GM19463 (cell line): ENCODE data around the gene CSTF1.
"Not testable (repeated sequence)": the region's sequence is repeated elsewhere in the genome, so short reads cannot be mapped to it uniquely, and the experiment has no call there.

Source experiments
- ATAC-seq: cut with Tn5 transposase; IDR thresholded peaks from one replicate; pipeline ENCODE4 v1.9.1; 2021; ENCODE audit warnings: mild to moderate bottlenecking, moderate library complexity; ENCODE audit not compliant: unreplicated experiment

Gene CSTF1

DNA sequence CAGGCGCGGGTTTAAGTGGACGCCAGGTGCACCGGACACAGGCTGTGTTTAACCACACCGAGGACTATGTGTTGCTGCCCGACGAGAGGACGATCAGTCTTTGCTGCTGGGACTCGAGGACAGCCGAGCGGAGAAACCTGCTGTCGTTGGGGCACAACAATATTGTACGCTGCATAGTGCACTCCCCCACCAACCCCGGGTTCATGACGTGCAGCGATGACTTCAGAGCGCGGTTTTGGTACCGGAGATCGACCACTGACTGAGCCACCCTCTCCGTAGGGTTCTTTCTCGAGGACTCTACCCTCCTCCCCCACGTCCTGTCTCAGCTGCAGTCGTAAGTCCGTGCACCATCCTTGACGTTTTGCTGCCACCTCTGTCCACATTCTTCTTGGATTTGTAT is 11.0 kb downstream of the CSTF1 start:
- ATAC-seq = no peak

DNA sequence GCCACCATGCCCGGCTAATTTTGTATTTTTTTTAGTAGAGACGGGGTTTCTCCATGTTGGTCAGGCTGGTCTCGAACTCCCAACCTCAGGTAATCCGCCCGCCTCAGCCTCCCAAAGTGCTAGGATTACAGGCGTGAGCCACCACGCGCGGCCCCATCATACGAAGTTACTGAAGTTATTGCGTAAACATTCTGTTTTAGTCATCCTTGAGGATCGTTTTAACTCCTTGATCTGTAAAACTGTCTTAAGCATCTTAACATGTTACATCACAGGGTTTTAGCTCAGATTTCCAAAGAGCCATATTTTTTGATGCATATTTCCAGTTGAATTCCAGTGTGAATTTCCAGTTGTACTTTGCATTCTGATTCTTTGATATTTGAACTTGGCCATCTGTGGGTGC is 12.9 kb downstream of the CSTF1 start:
- ATAC-seq = not testable (repeated sequence)

DNA sequence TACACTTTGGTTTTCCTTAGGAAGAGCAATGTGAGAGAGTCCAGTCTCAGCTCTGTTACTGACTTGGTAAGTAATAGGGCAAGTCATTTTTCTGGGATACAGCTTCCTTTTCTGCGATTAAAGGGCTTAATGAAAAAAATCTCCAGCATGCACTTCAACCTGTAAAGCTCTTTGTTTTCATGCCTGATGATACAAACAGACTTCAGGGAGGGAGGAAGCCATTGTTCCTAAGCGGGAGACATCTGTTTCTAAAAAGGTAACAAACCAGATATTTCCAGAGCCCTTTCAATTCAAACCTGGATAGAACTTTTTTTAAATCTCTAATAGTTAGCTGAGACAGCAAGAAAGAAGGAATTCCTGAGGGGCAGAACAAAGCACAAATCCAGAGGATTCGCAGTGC is 14.5 kb downstream of the CSTF1 start:
- ATAC-seq = no peak

DNA sequence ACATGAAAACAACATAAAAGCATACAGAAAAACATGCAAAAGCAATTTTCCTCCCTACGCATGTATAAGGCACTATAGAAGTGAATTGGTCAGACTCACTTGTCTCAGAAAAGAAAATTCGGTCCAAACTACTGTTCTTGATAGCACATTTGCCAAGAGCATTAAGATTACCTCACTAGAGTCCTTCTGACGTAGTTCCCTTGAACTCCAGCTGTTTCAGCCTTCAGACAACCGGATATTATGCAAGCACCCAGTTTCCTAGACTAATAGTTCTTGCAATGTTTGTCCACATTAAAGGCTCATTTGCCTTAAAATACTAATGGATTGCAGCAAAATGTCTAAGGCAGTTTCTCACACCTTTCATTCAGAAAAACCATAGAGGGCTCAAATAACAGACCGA is 17.1 kb downstream of the CSTF1 start:
- no peak for ATAC-seq

DNA sequence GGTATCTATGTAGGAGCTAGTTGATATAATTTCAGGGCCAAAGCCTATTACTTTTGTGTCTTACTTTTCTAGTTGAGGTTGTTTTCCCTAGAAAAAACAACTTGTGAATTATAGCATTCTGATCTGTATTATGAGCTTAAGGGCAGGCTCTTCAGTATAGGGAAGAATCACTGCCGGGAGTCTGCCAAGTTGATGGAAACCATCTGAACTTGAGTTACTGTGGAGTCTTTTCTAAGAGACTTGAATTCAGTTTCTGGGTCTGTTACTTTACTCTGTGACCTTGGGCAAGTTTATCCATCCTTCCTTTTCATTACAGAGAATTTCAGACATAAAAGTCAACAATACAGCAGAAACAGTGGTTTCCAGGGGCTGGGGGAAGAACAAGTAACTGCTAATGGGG is 17.5 kb downstream of the CSTF1 start:
- ATAC-seq = no peak

DNA sequence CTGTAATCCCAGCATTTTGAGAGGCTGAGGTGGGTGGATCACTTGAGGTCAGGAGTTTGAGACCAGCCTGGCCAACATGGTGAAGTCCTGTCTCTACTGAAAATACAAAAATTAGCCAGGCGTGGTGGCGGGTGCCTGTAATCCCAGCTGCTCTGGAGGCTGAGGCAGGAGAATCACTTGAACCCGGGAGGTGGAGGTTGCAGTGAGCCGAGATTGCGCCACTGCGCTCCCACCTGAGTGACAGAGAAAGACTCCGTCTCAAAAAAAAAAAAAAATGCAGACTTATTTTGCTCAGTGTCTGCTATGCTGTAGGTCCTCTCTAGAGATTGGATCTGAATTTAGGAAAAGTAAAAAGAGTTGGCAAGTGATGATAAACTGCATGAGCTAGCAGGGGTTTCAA is 18.8 kb downstream of the CSTF1 start:
- not testable (repeated sequence) for ATAC-seq

DNA sequence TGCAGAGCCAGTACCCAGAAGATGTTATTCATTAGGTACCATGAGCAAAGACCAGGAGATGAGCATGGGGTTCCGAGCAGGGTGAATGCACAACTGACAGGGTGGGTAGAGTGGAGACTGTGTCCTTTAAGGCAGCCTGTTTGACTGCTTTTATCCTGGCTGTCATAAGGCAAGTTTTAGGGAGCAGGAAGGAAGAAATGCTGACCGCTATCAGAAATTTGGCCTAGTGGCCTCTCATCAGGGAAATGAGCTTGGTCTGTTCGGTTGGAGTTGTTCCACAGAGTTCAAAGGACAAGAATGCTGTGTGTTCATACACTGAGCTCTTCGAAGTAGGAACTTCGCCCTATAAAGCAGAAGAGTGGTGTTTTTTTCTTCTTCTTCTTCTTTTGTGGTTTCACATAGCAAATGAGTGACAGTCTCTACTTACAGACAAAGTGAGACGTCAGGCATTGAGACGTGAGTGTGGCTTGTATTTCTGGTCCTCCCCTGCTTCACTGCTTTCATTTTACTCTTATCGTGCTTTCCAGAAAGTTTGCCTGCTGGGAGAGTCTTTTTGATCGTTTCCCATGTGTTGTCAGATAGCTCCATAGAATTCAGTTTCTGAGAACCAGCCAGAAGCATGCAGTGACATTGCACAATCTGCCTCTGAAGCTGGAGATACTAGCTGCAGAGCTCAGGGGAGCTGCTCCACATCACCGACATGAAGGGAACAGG is 19.5 kb downstream of the CSTF1 start, which contains the start of gene CASS4:
Gene CASS4, plus strand, starts transcription at position 502 of the 714 bp plus-strand sequence. Its CDS starts 199 bp downstream, at position 701.
- ATAC-seq = peak; percentile 76

DNA sequence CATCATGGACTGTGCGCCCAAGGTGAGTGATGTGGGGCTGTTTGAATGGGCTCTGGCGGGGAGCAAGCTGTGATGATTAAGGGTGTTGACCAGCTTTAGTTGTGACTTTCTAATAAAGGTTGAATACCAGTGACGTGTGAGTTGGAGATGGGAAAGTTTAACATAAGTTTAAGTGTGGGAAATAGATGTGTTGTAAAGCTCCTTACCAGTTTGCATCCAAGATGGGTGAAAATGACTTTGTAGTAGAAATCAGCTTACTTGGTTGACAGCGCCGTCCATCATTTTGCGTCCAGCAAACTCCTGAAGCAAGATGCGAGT is 20.0 kb downstream of the CSTF1 start:
- ATAC-seq = no peak

DNA sequence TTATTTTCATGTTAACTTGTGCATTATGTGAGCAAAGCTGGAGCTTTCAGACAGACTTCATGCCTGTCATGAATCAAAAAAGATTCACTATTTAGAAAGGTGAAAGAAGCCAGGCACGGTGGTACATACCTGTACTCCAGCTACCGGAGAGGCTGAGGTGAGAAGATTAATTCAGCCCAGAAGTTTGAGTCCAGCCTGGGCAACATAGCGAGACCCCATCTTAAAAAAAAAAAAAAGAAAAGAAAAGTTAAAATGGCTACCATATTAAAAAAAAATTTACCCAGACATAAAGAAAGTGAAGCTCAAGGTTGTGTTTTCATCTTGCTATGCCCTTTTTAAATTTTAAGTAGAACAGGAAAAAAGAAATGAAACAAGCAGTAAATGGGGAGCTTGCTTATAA is 20.5 kb downstream of the CSTF1 start:
- ATAC-seq = no peak

DNA sequence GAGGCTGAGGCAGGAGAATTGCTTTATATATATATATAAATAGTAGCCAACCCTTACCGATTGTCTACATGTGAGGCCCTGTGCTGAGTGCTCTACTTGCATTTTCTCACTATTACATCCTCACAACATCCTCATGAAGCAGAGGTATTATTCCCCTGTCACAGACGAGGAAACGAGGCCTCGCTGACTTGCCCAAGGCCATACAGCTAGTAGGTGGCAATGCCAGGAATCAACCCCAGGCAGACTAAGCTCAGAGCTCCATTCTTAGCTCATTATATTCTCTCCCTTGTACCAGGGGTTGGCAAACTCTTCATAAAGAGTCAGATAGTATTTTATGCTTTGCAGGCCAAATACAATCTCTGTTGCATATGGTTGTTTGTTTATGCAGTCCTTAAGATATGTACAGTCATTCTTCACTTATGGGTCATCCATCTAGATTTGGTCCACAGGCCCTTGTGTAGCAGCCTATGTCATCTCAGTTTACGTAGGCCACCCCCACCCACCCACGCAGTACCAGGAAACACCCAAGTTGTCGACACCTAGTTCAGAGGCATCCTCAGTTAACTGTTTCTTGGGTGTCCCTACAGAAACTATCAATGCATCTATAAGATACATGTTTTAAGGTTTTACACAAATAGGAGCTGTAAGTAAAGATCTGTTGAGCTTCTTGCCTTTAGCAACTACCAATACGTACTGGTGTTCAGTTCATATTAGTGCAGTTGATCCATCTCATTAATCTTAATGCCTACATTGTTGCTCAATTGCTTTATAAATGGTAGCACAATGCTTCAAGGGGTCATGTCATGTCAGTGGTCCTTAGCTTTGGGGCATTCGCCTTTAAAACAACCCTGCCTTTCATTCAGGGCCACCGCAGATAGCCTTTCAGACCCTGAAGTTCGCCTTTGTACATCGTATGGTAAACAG is 22.7 kb downstream of the CSTF1 start:
- ATAC-seq = no peak

DNA sequence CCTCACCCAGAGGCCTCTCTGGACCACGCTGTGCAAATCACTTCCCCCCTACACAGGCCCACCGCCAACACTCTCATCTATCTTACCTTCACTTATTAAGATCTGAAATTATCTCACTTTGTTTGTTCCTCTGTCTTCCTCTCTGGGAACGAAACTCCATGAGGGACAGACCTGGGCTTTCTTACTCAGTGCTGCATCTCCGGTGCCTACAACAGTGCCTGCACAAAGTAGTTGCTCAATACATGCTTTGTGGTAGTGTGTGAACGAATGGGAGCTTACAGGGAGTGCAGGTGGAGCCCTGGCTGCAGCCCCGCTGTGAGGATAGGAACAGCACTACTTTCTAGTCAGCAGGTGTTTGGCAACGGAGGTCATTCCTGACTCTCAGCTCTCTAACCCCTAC is 25.0 kb downstream of the CSTF1 start:
- ATAC-seq = no peak

DNA sequence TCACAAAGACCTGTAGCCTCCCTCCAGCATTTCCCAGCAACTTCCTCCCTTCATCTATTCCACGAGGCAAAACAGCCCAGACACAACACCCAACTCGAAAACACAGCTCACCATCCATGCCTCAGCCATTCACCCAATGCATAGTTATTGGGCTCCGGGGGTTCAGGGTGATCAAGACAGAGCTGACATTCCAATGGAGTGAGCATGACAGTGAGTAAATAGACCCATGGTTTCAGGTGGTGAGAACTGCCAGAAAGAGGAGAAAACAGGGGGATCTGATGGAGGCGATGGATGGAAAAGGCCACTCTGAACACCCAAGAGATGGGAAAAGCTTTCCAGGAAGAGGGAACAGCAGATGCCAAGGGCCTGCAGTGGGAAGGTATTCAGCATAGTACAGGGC is 25.5 kb downstream of the CSTF1 start:
- no peak for ATAC-seq

DNA sequence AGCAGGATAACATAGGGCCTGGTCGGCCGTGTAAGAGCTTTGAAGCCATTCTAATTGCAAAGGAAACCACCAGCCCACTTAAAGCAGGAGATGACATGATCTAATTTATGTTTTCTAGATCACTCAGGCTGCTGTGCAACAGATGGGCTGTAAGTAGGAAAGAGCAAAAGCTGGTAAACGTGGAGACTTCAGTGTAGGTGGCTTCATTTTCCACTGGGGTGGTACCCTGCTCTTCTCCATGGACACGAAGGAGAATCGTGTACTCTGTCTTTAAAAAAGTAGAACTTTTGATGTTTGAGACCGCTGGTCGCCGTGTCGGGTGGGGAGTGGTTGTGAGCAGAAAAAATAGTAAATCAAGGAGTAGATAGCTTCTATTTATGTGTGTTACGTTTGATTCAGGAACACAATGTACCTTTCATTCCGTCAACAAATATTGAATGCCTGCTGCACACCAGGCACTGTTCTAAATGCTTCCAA is 26.0 kb downstream of the CSTF1 start:
- no peak for ATAC-seq

DNA sequence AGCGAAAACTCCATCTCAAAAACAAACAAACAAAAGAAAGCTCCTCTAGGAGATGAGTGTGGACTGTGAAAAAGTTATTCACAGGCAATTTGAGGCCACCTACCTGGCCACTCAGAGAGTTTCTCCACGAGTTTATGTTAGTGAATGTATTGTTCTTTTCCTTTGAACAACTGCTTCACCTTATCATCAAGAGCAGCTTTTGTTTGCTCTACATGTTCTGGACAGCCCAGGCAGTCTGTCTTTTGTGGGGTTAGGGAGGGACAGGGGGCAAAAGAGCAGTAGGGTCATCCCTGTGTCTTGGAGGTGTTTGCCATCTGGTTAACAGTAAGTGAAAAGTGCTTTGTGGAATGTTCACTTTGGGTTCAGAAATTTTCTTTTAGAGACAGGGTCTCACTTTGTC is 27.6 kb downstream of the CSTF1 start:
- ATAC-seq = no peak

DNA sequence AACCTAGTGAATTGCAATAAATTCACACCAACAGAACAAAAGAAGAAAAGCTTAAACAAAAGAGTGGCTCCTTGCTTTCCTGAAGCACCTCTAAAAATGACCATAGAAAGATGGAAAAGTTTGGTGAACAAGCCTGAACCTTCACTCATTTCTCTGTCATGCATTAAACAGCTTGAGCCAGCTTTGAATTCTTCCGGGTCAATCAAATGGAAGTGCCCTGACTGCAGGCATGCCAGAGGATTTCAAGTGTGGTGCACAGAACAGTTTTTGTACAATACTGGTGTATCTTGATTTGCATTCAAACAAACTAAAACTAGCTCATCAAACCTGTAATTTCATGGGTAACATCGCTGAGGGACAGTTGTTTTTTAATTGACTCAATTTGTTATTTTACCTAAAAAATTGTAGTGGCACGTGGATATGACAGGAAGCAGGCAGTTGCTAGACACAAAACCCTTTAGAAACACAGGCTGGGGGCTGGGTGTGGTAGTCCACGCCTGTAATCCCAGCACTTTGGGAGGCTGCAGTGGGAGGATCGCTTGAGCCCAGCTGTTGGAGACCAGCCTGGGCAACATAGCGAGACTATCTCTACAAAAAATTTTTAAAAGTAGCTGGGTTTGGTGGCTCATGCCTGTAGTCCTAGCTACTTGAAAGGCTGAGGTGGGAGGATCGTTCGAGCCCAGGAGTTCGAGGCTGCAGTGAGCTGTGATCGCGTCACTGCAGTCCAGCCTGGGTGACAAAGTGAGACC is 28.7 kb downstream of the CSTF1 start:
- ATAC-seq = no peak

DNA sequence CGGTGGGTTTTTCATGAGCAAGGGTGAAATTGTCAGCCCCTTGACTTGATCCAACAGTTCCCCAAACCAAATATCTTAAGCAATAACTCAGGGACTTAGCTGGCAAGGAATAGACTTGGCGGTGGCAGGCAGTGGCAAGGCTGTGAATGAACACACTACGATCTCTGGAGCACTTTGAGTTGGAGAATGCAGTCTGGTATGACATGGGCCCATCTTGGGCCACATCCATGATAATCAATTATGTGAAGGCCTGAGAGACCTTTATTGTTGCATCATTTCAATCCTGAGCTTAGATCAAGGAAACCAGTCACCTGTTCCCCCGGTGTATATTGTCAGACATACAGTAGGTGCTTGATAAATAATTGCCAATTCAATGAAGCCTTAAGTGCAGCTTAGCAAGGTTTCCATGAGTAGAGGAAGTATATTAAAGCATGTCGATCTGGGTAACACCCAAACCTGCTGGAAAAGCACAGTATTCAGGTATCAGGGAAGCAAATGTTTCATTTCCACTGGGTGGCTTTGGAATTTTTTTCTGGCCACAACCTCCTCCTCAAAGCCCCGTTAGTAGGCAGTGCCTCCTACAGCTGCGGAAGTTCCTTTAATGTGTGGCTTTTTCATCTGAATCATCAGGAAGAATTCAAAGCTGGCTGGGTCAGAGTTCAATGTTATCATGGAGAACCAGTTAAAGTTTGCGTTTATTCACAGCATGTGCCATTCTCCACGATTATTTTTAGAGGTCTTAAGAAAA is 29.8 kb downstream of the CSTF1 start:
- ATAC-seq = no peak

DNA sequence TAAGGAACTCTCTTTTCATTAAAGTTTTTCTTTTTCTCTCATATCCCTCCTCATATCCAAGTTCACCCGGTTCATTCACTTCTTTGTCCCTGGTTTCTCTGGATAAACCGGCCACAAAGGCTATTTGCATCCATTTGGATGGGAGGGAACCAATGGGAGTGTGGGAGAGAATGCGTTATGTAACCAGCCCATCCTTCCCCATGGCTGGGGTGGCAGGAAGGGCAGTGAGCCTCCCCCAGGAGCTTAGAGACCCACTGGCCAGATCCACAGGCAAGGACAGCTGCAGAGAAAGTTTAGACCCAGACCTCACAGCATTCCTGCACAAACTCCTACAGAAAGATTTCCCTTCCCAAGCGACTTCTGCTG is 30.4 kb downstream of the CSTF1 start:
- no peak for ATAC-seq

DNA sequence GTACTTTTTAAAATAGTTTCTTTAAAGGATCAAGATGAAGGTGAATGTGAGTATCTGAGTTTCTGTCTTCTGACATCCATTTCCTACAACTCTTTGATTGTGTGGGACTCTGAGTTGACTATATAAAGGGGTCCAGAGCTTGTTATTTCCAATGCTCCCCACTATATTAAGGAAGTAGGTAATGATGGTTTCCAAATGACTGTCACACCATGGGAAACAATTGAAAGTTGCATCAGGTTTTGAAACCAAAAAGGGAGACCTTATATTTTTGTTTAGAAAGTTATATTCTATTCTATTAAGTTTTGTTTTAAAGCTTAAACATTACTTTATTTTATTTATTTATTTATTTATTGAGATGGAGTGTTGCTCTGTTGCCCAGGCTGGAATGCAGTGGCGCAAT is 30.8 kb downstream of the CSTF1 start:
- no peak for ATAC-seq

DNA sequence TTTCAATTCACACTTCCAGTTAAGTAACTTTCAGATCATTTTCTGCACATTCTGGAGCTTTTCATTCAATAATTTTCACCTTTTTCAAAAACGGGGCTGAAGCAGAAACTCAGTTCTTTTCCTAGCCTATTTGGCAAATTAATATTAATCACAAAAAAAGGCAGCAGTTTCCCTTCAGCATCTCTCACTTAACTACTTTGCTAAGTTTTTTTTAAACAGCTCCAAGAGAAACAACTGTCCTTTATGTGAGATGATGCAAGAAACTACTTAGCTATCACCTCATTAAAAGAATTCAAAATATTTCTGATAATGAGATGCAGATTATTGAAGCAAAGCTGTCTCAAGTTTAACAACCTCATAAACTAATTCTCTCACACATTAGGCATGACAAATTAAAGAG is 31.4 kb downstream of the CSTF1 start:
- ATAC-seq = no peak

DNA sequence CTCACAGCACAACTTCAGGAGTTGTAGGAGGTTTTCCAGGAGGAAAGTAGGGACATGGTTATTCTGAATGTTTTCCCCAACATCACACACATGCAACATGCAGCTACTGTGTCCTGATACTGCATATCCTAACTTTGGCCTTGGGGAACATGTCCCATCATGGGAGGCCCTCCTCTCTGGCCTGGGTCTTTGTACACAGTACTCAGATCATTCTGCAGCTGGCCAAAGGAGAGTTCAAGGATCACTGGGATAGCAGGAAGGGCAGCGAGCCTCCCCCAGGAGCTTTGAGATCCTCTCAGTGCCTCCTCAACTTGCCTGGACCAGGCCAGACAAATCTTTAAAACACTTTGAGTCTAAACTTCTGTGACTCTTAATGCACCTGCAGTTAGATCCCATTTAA is 32.5 kb downstream of the CSTF1 start:
- no peak for ATAC-seq

DNA sequence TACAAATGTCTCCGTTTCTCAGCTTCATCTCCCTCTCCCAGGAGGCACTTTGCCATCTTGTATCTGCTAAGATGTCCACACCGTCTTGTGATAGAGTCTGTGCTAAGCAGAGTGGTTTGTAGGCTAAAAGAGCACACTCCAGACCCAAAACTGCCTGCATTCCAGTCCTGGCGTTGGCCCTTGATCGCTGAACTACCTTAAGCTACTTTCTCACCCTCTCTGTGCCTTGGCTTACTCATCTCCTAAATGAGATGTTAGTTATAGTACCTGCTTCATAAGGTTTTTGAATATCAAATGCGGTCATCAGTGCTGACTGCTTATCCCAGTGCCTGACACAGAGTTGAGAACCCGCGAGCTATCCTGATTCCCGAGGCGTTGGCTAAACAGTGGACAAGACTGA is 33.6 kb downstream of the CSTF1 start:
- ATAC-seq = no peak
